H1 (cell line): Measurements from ENCODE around the gene TAPT1. TPM values are rescaled to one million over a fixed set of nuclear protein-coding genes. Genes with fewer than 3 reads are reported as not detected.

Experiments used
- CTCF ChIA-PET: fragments of 300-600 bp; sonication (Branson Sonifier 250); formaldehyde crosslinking; loops from one replicate; lab custom pipeline; 2021; ENCODE audit not compliant: partially characterized antibody; lab: Charles Lee
- POLR2A ChIA-PET: fragments of 300-600 bp; sonication (Branson Sonifier 250); formaldehyde crosslinking; loops from one replicate; lab custom pipeline; 2021; ENCODE audit warnings: inconsistent platforms; ENCODE audit not compliant: partially characterized antibody; lab: Charles Lee
- DNase-seq, 2 experiments: peaks; one replicate each; pipeline versions ENCODE4 v3.0.0 to v3.0.0-alpha.2; 2010 to 2022; ENCODE audit warnings: low spot score in 2 of 2, low read depth in 1 of 2, mixed read lengths in 1 of 2
- FAIRE-seq: peaks from 2 replicates; lab custom pipeline; 2011; peaks lifted over from hg19 to GRCh38; lab: Jason Lieb, UNC
- H2AFZ ChIP-seq: 2 replicates; pipeline ENCODE4 v1.8.1; 2012; ENCODE audit warnings: low read length, inconsistent platforms
- H2AK5ac ChIP-seq: 2 replicates; pipeline ENCODE4 v1.6.1; 2013; ENCODE audit warnings: low read depth, low read length
- H2BK120ac ChIP-seq: replicated peaks from 2 replicates; pipeline ENCODE3; 2013; ENCODE audit warnings: low read depth, low read length, inconsistent platforms
- H2BK12ac ChIP-seq: 2 replicates; pipeline ENCODE4 v1.6.1; 2013; ENCODE audit warnings: low read depth, low read length
- H2BK15ac ChIP-seq: 2 replicates; pipeline ENCODE4 v1.6.1; 2013; ENCODE audit warnings: low read length
- H2BK20ac ChIP-seq: 2 replicates; pipeline ENCODE4 v1.6.1; 2013; ENCODE audit warnings: low read length
- H2BK5ac ChIP-seq: 2 replicates; pipeline ENCODE4 v1.6.1; 2013; ENCODE audit warnings: low read depth, low read length
- H3K14ac ChIP-seq: 2 replicates; pipeline ENCODE4 v1.6.1; 2013; ENCODE audit warnings: inconsistent platforms; ENCODE audit not compliant: insufficient read length
- H3K18ac ChIP-seq: 2 replicates; pipeline ENCODE4 v1.6.1; 2013; ENCODE audit warnings: low read length; ENCODE audit errors: extremely low read depth
- H3K23ac ChIP-seq: 2 replicates; pipeline ENCODE4 v1.6.1; 2013; ENCODE audit warnings: inconsistent platforms; ENCODE audit not compliant: insufficient read length
- H3K23me2 ChIP-seq: 2 replicates; pipeline ENCODE4 v1.6.1; 2013; ENCODE audit warnings: low read depth, low read length
- H3K27ac ChIP-seq: 2 replicates; pipeline ENCODE4 v1.6.1; 2011; ENCODE audit warnings: low read depth, low read length, inconsistent platforms
- H3K27me3 ChIP-seq, 4 experiments: replicated peaks in 1 of 4; 1 replicate in 1 of 4; 2 replicates in 3 of 4; pipeline versions ENCODE4 v1.6.1 to v1.8.1; 2011 to 2013; ENCODE audit warnings: low read length in 3 of 4, mild to moderate bottlenecking in 3 of 4, inconsistent platforms in 2 of 4, mixed read lengths in 2 of 4, moderate library complexity in 1 of 4; ENCODE audit not compliant: control insufficient read depth in 3 of 4, insufficient read depth in 3 of 4; ENCODE audit errors: extremely low read depth in 1 of 4
- H3K36me3 ChIP-seq, 4 experiments: 2 replicates each; pipeline versions ENCODE4 v1.6.1 to v1.8.1; 2011 to 2013; ENCODE audit warnings: mild to moderate bottlenecking in 4 of 4, low read length in 3 of 4, moderate library complexity in 2 of 4, control low read depth in 1 of 4, inconsistent platforms in 1 of 4; ENCODE audit not compliant: insufficient read depth in 4 of 4, control insufficient read depth in 2 of 4
- H3K4ac ChIP-seq: replicated peaks from 2 replicates; pipeline ENCODE3; 2013; ENCODE audit warnings: low read length, low read depth, mixed read lengths, inconsistent platforms; ENCODE audit not compliant: insufficient read length
- H3K4me1 ChIP-seq, 4 experiments: replicated peaks in 1 of 4; 1 replicate in 1 of 4; 2 replicates in 3 of 4; pipeline versions ENCODE4 v1.6.1 to v1.8.1; 2011 to 2013; ENCODE audit warnings: low read length in 3 of 4, inconsistent platforms in 2 of 4, mixed read lengths in 1 of 4; ENCODE audit not compliant: insufficient read depth in 4 of 4, control insufficient read depth in 3 of 4
- H3K4me2 ChIP-seq, 2 experiments: 2 replicates each; pipeline versions ENCODE4 v1.6.1 to v1.8.1; 2011 to 2013; ENCODE audit warnings: low read depth in 2 of 2, low read length in 2 of 2, control low read depth in 1 of 2, inconsistent platforms in 1 of 2, mild to moderate bottlenecking in 1 of 2; ENCODE audit not compliant: insufficient read depth in 1 of 2
- H3K4me3 ChIP-seq, 4 experiments: fragments of 200-600, 300-600 bp in 1 of 4; sonication (generic), shearing (Covaris generic), sonication (Bioruptor Twin) in 1 of 4; 2 replicates each; pipeline versions ENCODE4 v1.5.1 to v1.8.1; 2011 to 2016; ENCODE audit warnings: low read length in 4 of 4, low read depth in 3 of 4, control low read depth in 2 of 4, inconsistent platforms in 2 of 4, mild to moderate bottlenecking in 2 of 4, mixed read lengths in 1 of 4, moderate library complexity in 1 of 4; ENCODE audit not compliant: insufficient read depth in 2 of 4; ENCODE audit errors: extremely low read depth in 1 of 4
- H3K56ac ChIP-seq: replicated peaks from 2 replicates; pipeline ENCODE3; 2013; ENCODE audit warnings: low read depth, mild to moderate bottlenecking, mixed read lengths, low read length, inconsistent platforms; ENCODE audit not compliant: insufficient read length
- H3K79me1 ChIP-seq: 2 replicates; pipeline ENCODE4 v1.6.1; 2013; ENCODE audit warnings: low read depth, low read length, control low read depth
- H3K79me2 ChIP-seq, 2 experiments: 2 replicates each; pipeline versions ENCODE4 v1.6.1 to v1.8.1; 2012 to 2013; ENCODE audit warnings: low read length in 2 of 2, mild to moderate bottlenecking in 2 of 2, inconsistent platforms in 1 of 2; ENCODE audit not compliant: insufficient read depth in 2 of 2, control insufficient read depth in 1 of 2
- H3K9ac ChIP-seq, 4 experiments: replicated peaks in 1 of 4; 1 replicate in 1 of 4; 2 replicates in 3 of 4; pipeline versions ENCODE4 v1.6.1 to v1.8.1; 2011 to 2013; ENCODE audit warnings: low read depth in 3 of 4, low read length in 3 of 4, control low read depth in 2 of 4, mild to moderate bottlenecking in 2 of 4, moderate library complexity in 2 of 4, inconsistent platforms in 1 of 4; ENCODE audit errors: extremely low read depth in 1 of 4
- H3K9me3 ChIP-seq, 2 experiments: 2 replicates each; pipeline versions ENCODE4 v1.6.1 to v1.8.1; 2012 to 2013; ENCODE audit warnings: mild to moderate bottlenecking in 2 of 2, moderate library complexity in 2 of 2, control low read depth in 1 of 2, inconsistent platforms in 1 of 2, low read depth in 1 of 2, low read length in 1 of 2, mixed read lengths in 1 of 2; ENCODE audit not compliant: insufficient read depth in 2 of 2
- H4K20me1 ChIP-seq, 2 experiments: replicated peaks in 1 of 2; 2 replicates each; pipeline versions ENCODE3 to v1.8.1; 2011 to 2013; ENCODE audit warnings: inconsistent platforms in 2 of 2, low read length in 2 of 2, mild to moderate bottlenecking in 1 of 2; ENCODE audit not compliant: insufficient read depth in 2 of 2, control insufficient read depth in 1 of 2
- H4K5ac ChIP-seq: 2 replicates; pipeline ENCODE4 v1.6.1; 2013; ENCODE audit warnings: low read length, low read depth, mixed read lengths, inconsistent platforms; ENCODE audit not compliant: insufficient read length
- H4K8ac ChIP-seq: 2 replicates; pipeline ENCODE4 v1.8.0; 2013; ENCODE audit warnings: mild to moderate bottlenecking, moderate library complexity, low read length, inconsistent platforms; ENCODE audit not compliant: insufficient read depth; ENCODE audit errors: extremely low read depth
- H4K91ac ChIP-seq: replicated peaks from 2 replicates; pipeline ENCODE3; 2013; ENCODE audit warnings: low read length, mixed read lengths, inconsistent platforms; ENCODE audit not compliant: insufficient read length
- ASH2L ChIP-seq: fragments of 200-600, 300-600 bp; sonication (generic); IDR thresholded peaks from one replicate; pipeline ENCODE4 v1.7.1; 2017; ENCODE audit warnings: low read length
- CREB1 ChIP-seq: IDR thresholded peaks from 2 replicates; pipeline ENCODE4 v1.6.1; 2012; ENCODE audit warnings: inconsistent platforms
- GABPA ChIP-seq: IDR thresholded peaks from 2 replicates; pipeline ENCODE4 v1.6.1; 2011; ENCODE audit warnings: mild to moderate bottlenecking, low read length, moderate library complexity, borderline replicate concordance; ENCODE audit not compliant: insufficient read depth
- GTF2F1 ChIP-seq: IDR thresholded peaks from 2 replicates; pipeline ENCODE4 v1.6.1; 2012; ENCODE audit warnings: low read depth, low read length, improper control_type of control experiment, borderline replicate concordance
- HDAC2 ChIP-seq, 2 experiments: fragments of 300-600 bp in 1 of 2; sonication (generic) in 1 of 2; IDR thresholded peaks; 2 replicates each; pipeline ENCODE4 v1.6.1; 2011 to 2012; ENCODE audit warnings: low read depth in 2 of 2, low read length in 2 of 2, mild to moderate bottlenecking in 2 of 2, moderate library complexity in 2 of 2, borderline replicate concordance in 1 of 2, inconsistent platforms in 1 of 2
- JUN ChIP-seq: IDR thresholded peaks from 2 replicates; pipeline ENCODE4 v1.6.1; 2011; ENCODE audit warnings: low read depth, mild to moderate bottlenecking, improper control_type of control experiment, low read length
- JUND ChIP-seq: IDR thresholded peaks from 2 replicates; pipeline ENCODE4 v1.6.1; 2011; ENCODE audit warnings: mild to moderate bottlenecking, improper control_type of control experiment, low read length
- KDM4A ChIP-seq: IDR thresholded peaks from one replicate; pipeline ENCODE4 v1.7.1; 2012; ENCODE audit warnings: low read depth, mild to moderate bottlenecking, moderate library complexity, low read length, inconsistent platforms; ENCODE audit not compliant: severe bottlenecking
- NRF1 ChIP-seq: IDR thresholded peaks from 2 replicates; pipeline ENCODE4 v1.6.1; 2011; ENCODE audit warnings: mild to moderate bottlenecking, low read depth, low read length, improper control_type of control experiment
- POLR2A ChIP-seq, 2 experiments: IDR thresholded peaks; 1 replicate in 1 of 2; 2 replicates in 1 of 2; pipeline ENCODE4 v1.6.1; 2011; ENCODE audit warnings: low read depth in 2 of 2, low read length in 2 of 2, mild to moderate bottlenecking in 2 of 2; ENCODE audit errors: control extremely low read depth in 1 of 2
- POLR2AphosphoS5 ChIP-seq: IDR thresholded peaks from 2 replicates; pipeline ENCODE4 v1.6.1; 2011; ENCODE audit warnings: low read depth, low read length
- RBBP5 ChIP-seq: IDR thresholded peaks from 2 replicates; pipeline ENCODE4 v1.7.1; 2012; ENCODE audit warnings: low read depth, mild to moderate bottlenecking, inconsistent platforms, low read length, moderate library complexity, borderline replicate concordance
- SAP30 ChIP-seq: fragments of 300-600 bp; sonication (generic); IDR thresholded peaks from 2 replicates; pipeline ENCODE4 v1.7.1; 2012; ENCODE audit warnings: low read length, moderate library complexity, mild to moderate bottlenecking, inconsistent platforms; ENCODE audit not compliant: insufficient read depth, insufficient replicate concordance
- SIX5 ChIP-seq: IDR thresholded peaks from 2 replicates; pipeline ENCODE4 v1.6.1; 2011; ENCODE audit warnings: mild to moderate bottlenecking, low read depth, low read length
- SP4 ChIP-seq: IDR thresholded peaks from 2 replicates; pipeline ENCODE4 v1.6.1; 2012; ENCODE audit warnings: low read length, inconsistent platforms
- WGBS, 2 experiments: shearing (Covaris generic) in 1 of 2; methylation state at CpG; one replicate each; pipeline versions ENCODE4 v1.1.6 to v1.1.7; 2013 to 2015; ENCODE audit warnings: low lambda C conversion rate in 2 of 2, mixed read lengths in 2 of 2, inconsistent platforms in 1 of 2, low coverage in 1 of 2, missing lambda C conversion rate in 1 of 2; ENCODE audit not compliant: insufficient replicate concordance in 2 of 2, insufficient coverage in 1 of 2, insufficient read length in 1 of 2; ENCODE audit errors: extremely low coverage in 1 of 2, missing lambda C conversion rate in 1 of 2; 5-methylcytosine and 5-hydroxymethylcytosine counted together
- polyA plus RNA-seq, 7 experiments: library from polyadenylated mRNA; depleted of rRNA in 3 of 7; stranded (reverse) in 5 of 7; unstranded in 2 of 7; fragments of >200 nt in 5 of 7; fragments of 200-250 nt in 2 of 7; gene quantifications; 1 replicate in 5 of 7; 2 replicates in 1 of 7; 4 replicates in 1 of 7; pipeline versions ENCODE4 v1.2.1 to v1.2.3, GENCODE V29; 2011 to 2013; ENCODE audit warnings: missing spikeins in 2 of 7, mixed read lengths in 2 of 7
- total RNA-seq: library from RNA; stranded (reverse); fragmentation: NEBNext Ultra II Directional; extraction: Animal tissue kit (Norgen Biotek cat#: 25700); gene quantifications from 2 replicates; pipeline ENCODE4 v1.2.1, GENCODE V29; 2021

TAPT1 gene
- total and polyA plus RNA-seq, 2 of the 8 experiments (the other 6 are each of a cell fraction or from before 2014, with no cell fraction given) = 4.2 to 15.3 TPM

DNA sequence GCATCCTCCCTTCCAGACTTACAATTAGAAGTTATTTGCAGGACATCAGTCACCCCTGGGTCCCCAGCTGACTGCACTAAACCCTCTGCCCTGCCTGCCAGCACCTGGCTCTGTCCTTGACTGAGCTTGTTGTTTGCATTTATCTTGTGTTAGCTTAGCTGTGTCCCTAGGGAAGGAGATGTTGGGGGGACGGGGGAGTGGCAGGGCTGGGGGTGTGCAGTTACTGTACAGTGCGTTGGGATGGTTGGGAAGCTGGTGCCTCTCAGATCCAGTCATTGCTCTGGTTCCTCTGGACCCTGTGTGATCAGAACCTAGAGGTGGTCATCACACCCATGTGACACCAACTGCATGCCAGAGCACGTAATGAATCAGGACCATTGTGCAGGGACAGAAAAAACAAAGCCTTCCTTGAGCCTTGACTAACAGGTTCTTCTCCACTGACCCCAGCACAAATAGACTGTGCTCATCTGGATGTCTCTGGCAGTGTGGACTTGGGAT, 109.7 kb downstream of the TAPT1 start:
- no peaks in the 10 kb centered on the region for H3K27me3 ChIP-seq
- CTCF ChIA-PET = interaction anchor here (0.9 to 2.7 kb wide), 3 partner anchors 10 to 89 kb away, joined by 4 to 16 read pairs (median 4); no protein-coding TSS in a partner anchor
- no peak overlapping the region for H3K4me3 ChIP-seq
- no peaks in the 10 kb centered on the region for H3K79me2 ChIP-seq
- no peaks in the 10 kb centered on the region for H3K23me2 ChIP-seq
- H2BK120ac ChIP-seq = no peak overlapping the region
- no peak overlapping the region for H2BK15ac ChIP-seq
- no peak overlapping the region for H3K56ac ChIP-seq
- DNase-seq = no peak
- H3K4me2 ChIP-seq = no peak overlapping the region
- no peak overlapping the region for H2BK12ac ChIP-seq
- H2BK5ac ChIP-seq = no peak overlapping the region
- no peak overlapping the region for H4K5ac ChIP-seq
- H3K14ac ChIP-seq = no peak overlapping the region
- no peak overlapping the region for H3K4ac ChIP-seq
- WGBS, 2 experiments = 72% methylated on average over 3 of the region's 3 CpGs; no CpG with 5 or more reads in 1 of the 2 experiments
- no peak overlapping the region for H2BK20ac ChIP-seq
- POLR2A ChIA-PET = no interaction called here
- H3K18ac ChIP-seq = no peak overlapping the region
- no peak overlapping the region for H2AK5ac ChIP-seq
- TF ChIP-seq NRF1 (no peak), SP4 (no peak), HDAC2 (IDR thresholded peaks at IDR 0.05; ENCODE audit: borderline replicate concordance in 1 of 2, low read depth in 2 of 2, low read length in 2 of 2) (no peak), KDM4A (no peak), JUND (no peak), SAP30 (no peak), SIX5 (no peak), JUN (no peak), GTF2F1 (no peak), RBBP5 (no peak), POLR2AphosphoS5 (no peak), GABPA (no peak), CREB1 (no peak), POLR2A (IDR thresholded peaks at IDR 0.05; ENCODE audit: control extremely low read depth in 1 of 2, low read depth in 2 of 2, low read length in 2 of 2) (no peak), ASH2L (no peak)
- no peaks in the 10 kb centered on the region for H3K4me1 ChIP-seq
- no peak overlapping the region for H4K8ac ChIP-seq
- H3K36me3 ChIP-seq = no peaks in the 10 kb centered on the region
- H3K27ac ChIP-seq = no peak overlapping the region
- H3K79me1 ChIP-seq = no peaks in the 10 kb centered on the region
- no peak overlapping the region for H3K23ac ChIP-seq
- no peaks in the 10 kb centered on the region for H3K9me3 ChIP-seq
- no peak for FAIRE-seq
- H3K9ac ChIP-seq = no peak overlapping the region
- no peak overlapping the region for H4K91ac ChIP-seq
- no peaks in the 10 kb centered on the region for H4K20me1 ChIP-seq
- no peak overlapping the region for H2AFZ ChIP-seq
